HEK293 (cell line): Measurements from ENCODE around the gene WDR88.

Source experiments
- REPIN1 ChIP-seq: fragments of 450-650 bp; formaldehyde crosslinking; IDR thresholded peaks from 2 replicates; pipeline ENCODE4 v1.5.1; 2017; ENCODE audit warnings: missing biosample characterization, missing genetic modification characterization, low read depth
- SP2 ChIP-seq: fragments of 450-650 bp; formaldehyde crosslinking; IDR thresholded peaks from 2 replicates; pipeline ENCODE4 v1.5.1; 2016; ENCODE audit warnings: missing biosample characterization, missing genetic modification characterization
- TCF7L2 ChIP-seq: IDR thresholded peaks from 2 replicates; pipeline ENCODE4 v1.6.1; 2011; ENCODE audit warnings: low read depth, mild to moderate bottlenecking, inconsistent platforms, low read length, moderate library complexity, borderline replicate concordance
- ZNF114 ChIP-seq: fragments of 450-650 bp; formaldehyde crosslinking; IDR thresholded peaks from 2 replicates; pipeline ENCODE4 v1.5.0; 2017; ENCODE audit warnings: missing biosample characterization, missing genetic modification characterization
- ZNF274 ChIP-seq, 2 experiments: fragments of 200-500 bp in 1 of 2; fragments of 450-650 bp in 1 of 2; sonication (Bioruptor generic) in 1 of 2; formaldehyde crosslinking in 1 of 2; IDR thresholded peaks; 2 replicates each; pipeline versions ENCODE4 v1.5.1 to v1.6.1; 2014 to 2016; ENCODE audit warnings: borderline replicate concordance in 1 of 2, inconsistent platforms in 1 of 2, low read length in 1 of 2, missing biosample characterization in 1 of 2, missing genetic modification characterization in 1 of 2
- ZNF701 ChIP-seq: fragments of 450-650 bp; formaldehyde crosslinking; IDR thresholded peaks from 2 replicates; pipeline ENCODE4 v1.5.1; 2016; ENCODE audit warnings: missing biosample characterization, missing genetic modification characterization
- TF ChIP-seq, protein P1 (sequence below): fragments of 450-650 bp; formaldehyde crosslinking; IDR thresholded peaks from 2 replicates; pipeline ENCODE4 v1.5.1; 2016; ENCODE audit warnings: missing biosample characterization, missing genetic modification characterization

DNA sequence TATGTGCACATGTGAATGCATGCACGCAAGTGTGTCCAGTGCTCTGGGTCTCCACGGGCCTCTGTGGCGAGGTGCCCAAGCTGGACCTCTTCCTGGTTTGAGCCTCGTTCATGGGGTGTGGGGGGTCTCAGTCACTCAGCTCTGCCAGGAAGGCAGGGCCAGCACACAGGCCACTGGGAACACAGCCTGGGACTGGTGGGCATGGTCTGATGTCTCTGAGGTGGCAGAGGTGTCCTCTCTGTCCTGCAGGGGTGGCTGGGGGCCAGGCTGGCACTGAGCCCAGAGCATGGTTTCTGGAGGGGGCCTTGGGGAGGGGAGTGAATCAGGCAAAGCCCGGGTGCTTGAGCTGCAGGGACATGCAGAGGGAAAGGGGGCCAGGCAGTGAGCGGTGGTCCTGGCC, 71.6 kb downstream of the WDR88 start:
- no peak for TF ChIP-seq ZNF701 (tag by site-specific recombination)
- TF ChIP-seq TCF7L2: no peak
- TF ChIP-seq REPIN1: no peak
- TF ChIP-seq, protein P1, sequence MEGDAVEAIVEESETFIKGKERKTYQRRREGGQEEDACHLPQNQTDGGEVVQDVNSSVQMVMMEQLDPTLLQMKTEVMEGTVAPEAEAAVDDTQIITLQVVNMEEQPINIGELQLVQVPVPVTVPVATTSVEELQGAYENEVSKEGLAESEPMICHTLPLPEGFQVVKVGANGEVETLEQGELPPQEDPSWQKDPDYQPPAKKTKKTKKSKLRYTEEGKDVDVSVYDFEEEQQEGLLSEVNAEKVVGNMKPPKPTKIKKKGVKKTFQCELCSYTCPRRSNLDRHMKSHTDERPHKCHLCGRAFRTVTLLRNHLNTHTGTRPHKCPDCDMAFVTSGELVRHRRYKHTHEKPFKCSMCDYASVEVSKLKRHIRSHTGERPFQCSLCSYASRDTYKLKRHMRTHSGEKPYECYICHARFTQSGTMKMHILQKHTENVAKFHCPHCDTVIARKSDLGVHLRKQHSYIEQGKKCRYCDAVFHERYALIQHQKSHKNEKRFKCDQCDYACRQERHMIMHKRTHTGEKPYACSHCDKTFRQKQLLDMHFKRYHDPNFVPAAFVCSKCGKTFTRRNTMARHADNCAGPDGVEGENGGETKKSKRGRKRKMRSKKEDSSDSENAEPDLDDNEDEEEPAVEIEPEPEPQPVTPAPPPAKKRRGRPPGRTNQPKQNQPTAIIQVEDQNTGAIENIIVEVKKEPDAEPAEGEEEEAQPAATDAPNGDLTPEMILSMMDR (tag by site-specific recombination): no peak
- no peak for TF ChIP-seq SP2 (tag by site-specific recombination)
- TF ChIP-seq ZNF274 (IDR thresholded peaks at IDR 0.05; ENCODE audit: low read length): no peak
- no peak for TF ChIP-seq ZNF274 (tag by site-specific recombination; IDR thresholded peaks at IDR 0.05; ENCODE audit: borderline replicate concordance)
- TF ChIP-seq ZNF114: no peak
